BLaER1 (cell line): ENCODE results near the gene ZNF428.
"Not testable (repeated sequence)": the region's sequence is repeated elsewhere in the genome, so short reads cannot be mapped to it uniquely, and the experiment has no call there.

Experiments
- H3K27ac ChIP-seq: shearing (Covaris generic); formaldehyde crosslinking; 2 replicates; pipeline ENCODE4 v1.8.1; 2022
- H3K27me3 ChIP-seq: shearing (Covaris generic); formaldehyde crosslinking; 2 replicates; pipeline ENCODE4 v1.8.1; 2022
- H3K36me3 ChIP-seq: shearing (Covaris generic); formaldehyde crosslinking; 2 replicates; pipeline ENCODE4 v1.8.1; 2022
- H3K4me1 ChIP-seq: shearing (Covaris generic); formaldehyde crosslinking; 2 replicates; pipeline ENCODE4 v1.8.1; 2022
- H3K4me2 ChIP-seq: shearing (Covaris generic); formaldehyde crosslinking; 2 replicates; pipeline ENCODE4 v1.8.1; 2022
- H3K4me3 ChIP-seq: shearing (Covaris generic); formaldehyde crosslinking; 2 replicates; pipeline ENCODE4 v1.8.1; 2022
- H3K9ac ChIP-seq: shearing (Covaris generic); formaldehyde crosslinking; 2 replicates; pipeline ENCODE4 v1.8.1; 2022
- H3K9me3 ChIP-seq: shearing (Covaris generic); formaldehyde crosslinking; 2 replicates; pipeline ENCODE4 v1.8.1; 2022
- H4K20me1 ChIP-seq: shearing (Covaris generic); formaldehyde crosslinking; 2 replicates; pipeline ENCODE4 v1.8.1; 2022
- Cebpa-rat ChIP-seq: shearing (Covaris generic); IDR thresholded peaks from 2 replicates; pipeline ENCODE4 v1.8.1; 2022

ZNF428 gene

DNA sequence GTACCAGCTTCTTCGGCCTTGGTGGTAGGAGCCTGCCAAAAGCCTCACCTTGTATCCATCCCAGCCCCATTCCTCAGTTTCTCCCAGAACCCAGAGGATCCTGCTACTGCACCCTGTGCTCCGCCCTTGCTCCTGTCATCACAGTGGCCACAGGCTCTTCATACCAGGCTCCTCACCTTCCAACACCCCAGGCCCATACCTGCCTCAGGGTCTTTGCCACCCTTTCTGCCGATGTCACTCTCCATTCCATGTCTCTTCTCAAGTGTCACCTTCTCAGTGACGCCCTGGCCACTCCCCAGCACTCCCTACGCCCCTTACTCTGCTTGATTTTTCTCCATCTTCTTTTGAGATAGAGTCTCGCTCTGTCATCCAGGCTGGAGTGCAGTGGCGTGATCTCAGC lies 9.6 kb downstream of the ZNF428 start:
- Histone ChIP-seq H3K36me3 (peaks cover 83% of the 10 kb centered on the region), H4K20me1 (peaks cover 82% of the 10 kb centered on the region)

DNA sequence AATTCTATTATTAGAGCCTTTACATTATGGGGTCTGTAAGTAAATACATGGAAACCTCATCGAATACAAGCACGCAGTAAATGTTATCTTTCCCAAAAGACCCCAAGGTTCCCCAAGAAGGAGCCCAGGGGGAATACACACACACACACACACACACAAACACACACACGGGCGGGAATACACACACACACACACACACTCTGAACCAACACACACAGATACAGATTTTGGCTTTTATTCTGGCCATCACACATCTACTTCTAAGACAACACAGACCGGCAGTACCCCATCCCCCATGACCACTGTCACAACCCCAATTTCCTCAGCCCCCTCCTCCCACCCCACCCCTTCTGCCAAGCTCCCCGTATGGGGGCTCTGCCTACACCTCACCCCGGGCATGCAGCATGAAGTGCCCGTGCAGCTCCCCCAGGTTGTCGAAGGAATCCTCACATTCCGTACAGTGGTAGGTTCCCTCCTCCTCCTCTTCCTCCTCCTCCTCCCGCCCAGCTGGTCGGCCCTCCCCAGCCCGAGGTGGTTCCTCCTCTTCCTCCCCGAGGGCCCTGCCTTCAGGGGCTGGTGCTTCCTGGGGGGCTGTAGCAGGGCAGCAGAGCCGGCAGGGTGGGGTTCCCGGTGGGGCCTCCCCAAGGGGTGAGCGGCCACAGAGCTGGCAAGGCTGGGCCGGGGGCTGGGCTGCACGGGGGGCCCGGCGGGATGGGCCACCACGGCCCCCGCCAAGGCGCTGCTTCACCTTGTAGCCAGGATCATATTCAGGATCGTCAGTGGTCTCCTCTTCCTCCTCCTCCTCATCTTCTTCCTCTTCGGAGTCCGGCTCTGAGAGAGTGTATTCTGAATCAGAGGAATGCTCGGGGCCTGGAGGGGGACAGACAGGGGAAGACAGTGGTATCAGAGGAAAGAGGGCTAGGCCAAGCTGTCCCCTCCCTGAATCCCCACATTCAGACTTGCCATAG lies 11.9 kb downstream of the ZNF428 start:
- H4K20me1 ChIP-seq, result peaks cover 71% of the 10 kb centered on the region
- H3K4me2 ChIP-seq, result peak overlapping the region; percentile 96
- H3K9me3 ChIP-seq, result no peaks in the 10 kb centered on the region
- H3K4me1 ChIP-seq, result peaks cover 78% of the 10 kb centered on the region
- peak overlapping the region; percentile 58 for H3K4me3 ChIP-seq
- no peaks in the 10 kb centered on the region for H3K27me3 ChIP-seq
- H3K9ac ChIP-seq, result peak overlapping the region; percentile 79
- H3K36me3 ChIP-seq, result peaks cover 64% of the 10 kb centered on the region
- no peak for TF ChIP-seq Cebpa-rat
- H3K27ac ChIP-seq, result peak overlapping the region; percentile 86

More for the DNA sequence above, 9.6 kb downstream of the ZNF428 start:
- H3K9me3 ChIP-seq, result no peaks in the 10 kb centered on the region
- no peak overlapping the region for H3K9ac ChIP-seq
- no peak overlapping the region for H3K27ac ChIP-seq
- H3K27me3 ChIP-seq, result no peaks in the 10 kb centered on the region
- H3K4me1 ChIP-seq, result peaks cover 58% of the 10 kb centered on the region
- H3K4me3 ChIP-seq, result no peak overlapping the region
- H3K4me2 ChIP-seq, result no peak overlapping the region
- no peak for TF ChIP-seq Cebpa-rat

DNA sequence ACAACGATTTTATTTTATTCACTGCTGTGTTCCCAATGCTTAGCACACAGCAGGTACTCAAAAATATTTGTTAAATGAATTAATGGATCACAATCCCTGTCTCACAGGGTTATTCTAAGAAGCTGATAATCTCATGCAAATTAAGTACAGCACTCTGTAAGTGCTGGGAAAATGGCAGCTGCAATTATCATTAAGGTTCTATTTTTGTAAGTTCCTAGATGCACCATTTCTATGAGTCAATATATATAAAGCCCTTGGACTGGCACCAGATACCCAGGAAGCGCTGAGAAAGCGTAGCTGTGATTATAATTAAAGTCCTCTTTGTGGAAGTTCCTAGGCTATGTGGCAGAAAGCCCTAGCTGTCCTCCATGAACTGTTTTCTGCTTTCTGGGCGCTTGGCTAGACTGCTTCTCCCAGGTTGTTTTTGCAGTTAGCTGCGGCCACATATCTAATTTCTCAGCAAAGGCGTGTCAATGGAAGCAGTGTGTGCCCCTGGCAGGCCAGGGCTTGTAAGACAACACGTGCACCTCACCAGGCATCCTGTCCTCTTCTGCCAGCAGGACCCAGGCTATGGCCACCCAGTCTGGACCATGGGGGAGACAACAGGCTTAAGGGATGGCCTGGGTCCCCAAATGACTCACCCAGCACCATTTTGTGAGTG lies 12.7 kb downstream of the ZNF428 start:
- peaks cover 64% of the 10 kb centered on the region for H3K36me3 ChIP-seq
- H3K27ac ChIP-seq, result peak overlapping the region; percentile 86
- no peak overlapping the region for H3K9ac ChIP-seq
- peaks cover 86% of the 10 kb centered on the region for H3K4me1 ChIP-seq
- H3K27me3 ChIP-seq, result no peaks in the 10 kb centered on the region
- no peak overlapping the region for H3K4me3 ChIP-seq
- no peak for TF ChIP-seq Cebpa-rat
- H4K20me1 ChIP-seq, result peaks cover 63% of the 10 kb centered on the region
- H3K9me3 ChIP-seq, result no peaks in the 10 kb centered on the region
- peak overlapping the region; percentile 96 for H3K4me2 ChIP-seq

GRCh38 chr19:43605875-43606568 lies 13.4 kb downstream of the ZNF428 start:
- H3K4me1 ChIP-seq, result peaks cover 92% of the 10 kb centered on the region
- no peak overlapping the region for H3K9ac ChIP-seq
- H3K4me3 ChIP-seq, result no peak overlapping the region
- H3K9me3 ChIP-seq, result no peaks in the 10 kb centered on the region
- H3K4me2 ChIP-seq, result peak overlapping the region; percentile 96; the same call in 1 of the 2 replicates
- no peak for TF ChIP-seq Cebpa-rat
- no peaks in the 10 kb centered on the region for H3K27me3 ChIP-seq
- H4K20me1 ChIP-seq, result peaks cover 56% of the 10 kb centered on the region
- H3K27ac ChIP-seq, result 0 out of 2 replicates have a peak overlapping the region, but pooled peaks have one; percentile 33
- H3K36me3 ChIP-seq, result peaks cover 64% of the 10 kb centered on the region

- peaks cover 32% of the 10 kb centered on the region; the same call in 1 of the 2 replicates for H4K20me1 ChIP-seq
- H3K4me3 ChIP-seq, H3K4me2 ChIP-seq, H3K27ac ChIP-seq, H3K27me3 ChIP-seq, H3K9me3 ChIP-seq: not testable (repeated sequence)
- H3K4me1 ChIP-seq, result peaks cover 65% of the 10 kb centered on the region
- peaks cover 49% of the 10 kb centered on the region for H3K36me3 ChIP-seq
- peak overlapping the region; percentile 35; the same call in 1 of the 2 replicates for H3K9ac ChIP-seq
These were observed 19.1 kb downstream of the ZNF428 start for GRCh38 chr19:43600326-43600725.

GRCh38 chr19:43599635-43600295 lies 19.7 kb downstream of the ZNF428 start:
- Histone ChIP-seq H3K4me3 (no peak overlapping the region), H4K20me1 (peaks cover 32% of the 10 kb centered on the region; the same call in 1 of the 2 replicates), H3K27ac (no peak overlapping the region), H3K9ac (peak overlapping the region; percentile 35; the same call in 1 of the 2 replicates), H3K36me3 (peaks cover 49% of the 10 kb centered on the region), H3K27me3 (no peaks in the 10 kb centered on the region), H3K9me3 (no peaks in the 10 kb centered on the region), H3K4me2 (no peak overlapping the region), H3K4me1 (peaks cover 60% of the 10 kb centered on the region)
- no peak for TF ChIP-seq Cebpa-rat

- 0 out of 2 replicates have a peak overlapping the region, but pooled peaks have one; percentile 91 for H3K9ac ChIP-seq
- H3K4me3 ChIP-seq, result no peak overlapping the region
- no peaks in the 10 kb centered on the region for H3K27me3 ChIP-seq
- TF ChIP-seq Cebpa-rat, result no peak
- no peaks in the 10 kb centered on the region for H3K9me3 ChIP-seq
- H4K20me1 ChIP-seq, result peaks cover 34% of the 10 kb centered on the region; the same call in 1 of the 2 replicates
- peak overlapping the region; percentile 99 for H3K4me2 ChIP-seq
- peaks cover 58% of the 10 kb centered on the region for H3K4me1 ChIP-seq
- peaks cover 53% of the 10 kb centered on the region for H3K36me3 ChIP-seq
- H3K27ac ChIP-seq, result no peak overlapping the region
These were observed 20.8 kb downstream of the ZNF428 start for GRCh38 chr19:43598445-43599240.

DNA sequence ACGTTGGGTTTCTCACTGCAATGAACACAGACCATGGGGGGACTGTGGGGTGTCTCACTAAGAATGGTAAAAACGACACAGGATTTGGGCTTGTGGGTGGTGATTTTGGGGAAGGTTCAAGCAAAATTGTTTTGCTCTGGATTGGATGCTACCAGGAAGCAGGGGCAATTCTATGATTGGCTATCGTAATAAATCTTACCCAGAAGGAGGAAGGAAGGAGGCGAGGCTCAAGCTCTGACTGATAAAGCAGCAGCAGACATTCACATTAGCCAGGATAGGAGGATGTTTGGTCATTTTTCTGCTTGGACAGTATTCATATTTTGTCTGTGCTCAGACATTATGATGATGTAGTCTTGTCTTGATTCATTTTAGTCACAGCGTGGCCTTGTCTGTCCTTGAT lies 21.6 kb downstream of the ZNF428 start:
- Histone ChIP-seq H3K36me3 (peaks cover 59% of the 10 kb centered on the region), H3K4me2 (peak overlapping the region; percentile 99), H3K4me1 (peaks cover 51% of the 10 kb centered on the region), H3K27me3 (no peaks in the 10 kb centered on the region), H3K27ac (no peak overlapping the region), H3K9me3 (no peaks in the 10 kb centered on the region), H4K20me1 (peaks cover 37% of the 10 kb centered on the region; the same call in 1 of the 2 replicates), H3K4me3 (peak overlapping the region; percentile 82), H3K9ac (peak overlapping the region; percentile 91)
- no peak for TF ChIP-seq Cebpa-rat
